Myocyte (in vitro differentiated cells): ENCODE measurements around the gene DDIT3. TPM values are rescaled to one million over a fixed set of nuclear protein-coding genes. Genes with fewer than 3 reads are reported as not detected.

Experiments
- DNase-seq: peaks from one replicate; pipeline ENCODE4 v3.0.0-alpha.2; 2012; ENCODE audit warnings: low read depth
- total RNA-seq: library from RNA; depleted of rRNA; stranded (reverse); fragments of >200 nt; gene quantifications from 2 replicates; pipeline ENCODE4 v1.2.3, GENCODE V29; 2014

DDIT3 gene
- total RNA-seq, 1 donor from 2014 or later: 37.1 TPM

- DNase-seq: no peak
These were observed 27.1 kb upstream of the DDIT3 start for GRCh38 chr12:57547288-57548012.

- DNase-seq: peak; percentile 99
These were observed 26.3 kb upstream of the DDIT3 start, which contains the start of gene DCTN2 for GRCh38 chr12:57546438-57547287. TSS of gene DCTN2 (minus strand) at chr12:57547192. CDS start at chr12:57547063, 129 bp downstream.

- no peak for DNase-seq
These were observed 25.6 kb upstream of the DDIT3 start for GRCh38 chr12:57545809-57546437.

- no peak for DNase-seq
These were observed 23.3 kb upstream of the DDIT3 start for GRCh38 chr12:57543581-57543980.

- no peak for DNase-seq
These were observed 21.4 kb upstream of the DDIT3 start for GRCh38 chr12:57541717-57542116.

GRCh38 chr12:57541001-57541400 is 20.7 kb upstream of the DDIT3 start:
- DNase-seq: no peak

GRCh38 chr12:57539134-57539768 is 18.9 kb upstream of the DDIT3 start:
- no peak for DNase-seq

GRCh38 chr12:57536597-57536942 is 16.3 kb upstream of the DDIT3 start:
- no peak for DNase-seq

- no peak for DNase-seq
These were observed 15.7 kb upstream of the DDIT3 start for GRCh38 chr12:57535764-57536596.

- no peak for DNase-seq
These were observed 14.8 kb upstream of the DDIT3 start for GRCh38 chr12:57534991-57535543.

- no peak for DNase-seq
These were observed 13.9 kb upstream of the DDIT3 start for GRCh38 chr12:57534250-57534649.

GRCh38 chr12:57533108-57533507 is 12.8 kb upstream of the DDIT3 start:
- DNase-seq: no peak

- no peak for DNase-seq
These were observed 11.5 kb upstream of the DDIT3 start for GRCh38 chr12:57531836-57532235.

GRCh38 chr12:57530396-57531142 is 10.3 kb upstream of the DDIT3 start:
- DNase-seq: no peak

- DNase-seq: peak; percentile 11
These were observed 9.5 kb upstream of the DDIT3 start for GRCh38 chr12:57529831-57530230.

- no peak for DNase-seq
These were observed 8.7 kb upstream of the DDIT3 start for GRCh38 chr12:57528831-57529555.

GRCh38 chr12:57528176-57528575 is 7.9 kb upstream of the DDIT3 start:
- no peak for DNase-seq

- no peak for DNase-seq
These were observed 6.9 kb upstream of the DDIT3 start for GRCh38 chr12:57527184-57527583.
